GM19025 (cell line): ENCODE measurements around the gene SUV39H1.

Source experiments
- ATAC-seq: cut with Tn5 transposase; IDR thresholded peaks from one replicate; pipeline ENCODE4 v1.9.1; 2021; ENCODE audit warnings: mild to moderate bottlenecking, low read depth, moderate library complexity; ENCODE audit not compliant: unreplicated experiment

Gene SUV39H1

DNA sequence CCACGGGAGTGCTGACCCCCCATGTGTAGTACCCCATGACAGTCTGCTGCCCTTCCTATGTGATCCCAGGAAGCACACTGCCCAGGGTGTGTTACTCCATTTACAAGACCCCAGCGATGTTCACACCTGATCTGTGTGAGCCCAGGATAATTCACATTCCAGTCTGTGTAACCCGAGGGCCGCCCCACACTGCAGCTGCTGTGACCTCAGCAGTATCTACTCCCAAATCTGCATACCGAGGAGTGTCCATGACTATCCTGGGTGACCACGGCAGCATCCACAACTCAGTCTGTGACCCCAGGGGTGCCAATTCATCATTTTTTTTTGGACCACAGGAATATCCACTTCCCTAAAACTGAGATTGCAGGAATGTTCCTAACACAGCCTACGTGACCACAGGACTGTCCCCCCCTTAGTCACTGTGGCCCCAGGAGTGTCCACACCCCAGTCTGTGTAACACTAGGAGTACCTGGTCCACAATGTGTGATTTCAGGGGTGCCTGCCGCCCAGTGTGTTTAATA lies 57.2 kb downstream of the SUV39H1 start:
- no peak for ATAC-seq

DNA sequence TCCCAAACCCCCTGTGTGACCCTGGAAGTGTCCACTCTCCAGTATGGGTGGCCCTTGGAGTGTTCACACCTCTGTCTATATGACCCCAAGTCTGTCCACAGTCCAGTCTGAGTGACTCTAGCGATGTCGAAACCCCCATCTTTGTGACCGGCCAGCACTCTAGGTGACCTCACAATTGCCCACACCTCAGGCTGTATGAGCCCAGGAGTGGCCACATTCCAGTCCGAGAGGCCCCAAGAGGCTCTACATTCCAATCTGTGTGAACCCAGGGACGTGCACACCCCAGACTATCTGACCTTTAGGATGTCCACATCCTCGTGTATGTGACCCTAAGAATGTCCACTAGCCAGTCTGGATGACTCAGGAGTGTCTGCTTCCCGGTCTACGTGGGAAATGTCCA lies 57.7 kb downstream of the SUV39H1 start:
- ATAC-seq = no peak
